ENCODE results near the gene TMEM178B.
"Not testable (repeated sequence)": the region's sequence is repeated elsewhere in the genome, so short reads cannot be mapped to it uniquely, and the experiment has no call there.

DNA sequence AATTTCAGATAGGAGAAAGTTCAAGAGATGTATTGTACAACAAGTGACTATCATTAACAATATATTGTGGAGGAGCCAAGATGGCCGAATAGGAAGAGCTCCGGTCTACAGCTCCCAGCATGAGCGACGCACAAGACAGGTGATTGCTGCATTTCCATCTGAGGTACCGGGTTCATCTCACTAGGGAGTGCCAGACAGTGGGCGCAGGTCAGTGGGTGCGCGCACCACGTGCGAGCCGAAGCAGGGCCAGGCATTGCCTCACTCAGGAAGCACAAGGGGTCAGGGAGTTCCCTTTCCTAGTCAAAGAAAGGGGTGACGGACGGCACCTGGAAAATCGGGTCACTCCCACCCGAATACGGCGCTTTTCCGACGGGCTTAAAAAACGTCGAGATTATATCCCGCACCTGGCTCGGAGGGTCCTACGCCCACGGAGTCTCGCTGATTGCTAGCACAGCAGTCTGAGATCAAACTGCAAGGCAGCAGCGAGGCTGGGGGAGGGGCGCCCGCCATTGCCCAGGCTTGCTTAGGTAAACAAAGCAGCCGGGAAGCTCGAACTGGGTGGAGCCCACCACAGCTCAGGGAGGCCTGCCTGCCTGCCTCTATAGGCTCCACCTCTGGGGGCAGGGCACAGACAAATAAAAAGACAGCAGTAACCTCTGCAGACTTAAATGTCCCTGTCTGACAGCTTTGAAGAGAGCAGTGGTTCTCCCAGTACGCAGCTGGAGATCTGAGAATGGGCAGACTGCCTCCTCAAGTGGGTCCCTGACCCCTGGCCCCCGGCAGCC lies 41.1 kb upstream of the TMEM178B start:
- TF ChIP-seq, protein P1, sequence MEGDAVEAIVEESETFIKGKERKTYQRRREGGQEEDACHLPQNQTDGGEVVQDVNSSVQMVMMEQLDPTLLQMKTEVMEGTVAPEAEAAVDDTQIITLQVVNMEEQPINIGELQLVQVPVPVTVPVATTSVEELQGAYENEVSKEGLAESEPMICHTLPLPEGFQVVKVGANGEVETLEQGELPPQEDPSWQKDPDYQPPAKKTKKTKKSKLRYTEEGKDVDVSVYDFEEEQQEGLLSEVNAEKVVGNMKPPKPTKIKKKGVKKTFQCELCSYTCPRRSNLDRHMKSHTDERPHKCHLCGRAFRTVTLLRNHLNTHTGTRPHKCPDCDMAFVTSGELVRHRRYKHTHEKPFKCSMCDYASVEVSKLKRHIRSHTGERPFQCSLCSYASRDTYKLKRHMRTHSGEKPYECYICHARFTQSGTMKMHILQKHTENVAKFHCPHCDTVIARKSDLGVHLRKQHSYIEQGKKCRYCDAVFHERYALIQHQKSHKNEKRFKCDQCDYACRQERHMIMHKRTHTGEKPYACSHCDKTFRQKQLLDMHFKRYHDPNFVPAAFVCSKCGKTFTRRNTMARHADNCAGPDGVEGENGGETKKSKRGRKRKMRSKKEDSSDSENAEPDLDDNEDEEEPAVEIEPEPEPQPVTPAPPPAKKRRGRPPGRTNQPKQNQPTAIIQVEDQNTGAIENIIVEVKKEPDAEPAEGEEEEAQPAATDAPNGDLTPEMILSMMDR (IDR thresholded peaks at IDR 0.05), result not testable (repeated sequence)
- TF ChIP-seq SMC3 (IDR thresholded peaks at IDR 0.05); BHLHE40 (IDR thresholded peaks at IDR 0.05; ENCODE audit: low read depth, low read length); ZC3H11A (IDR thresholded peaks at IDR 0.05); POLR2A (IDR thresholded peaks at IDR 0.05; ENCODE audit: low read length); RCOR1 (IDR thresholded peaks at IDR 0.05; ENCODE audit: low read depth, low read length); RNF2 (IDR thresholded peaks at IDR 0.05; ENCODE audit: borderline replicate concordance, low read depth): not testable (repeated sequence)
- TF ChIP-seq, protein P2, sequence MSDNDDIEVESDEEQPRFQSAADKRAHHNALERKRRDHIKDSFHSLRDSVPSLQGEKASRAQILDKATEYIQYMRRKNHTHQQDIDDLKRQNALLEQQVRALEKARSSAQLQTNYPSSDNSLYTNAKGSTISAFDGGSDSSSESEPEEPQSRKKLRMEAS (IDR thresholded peaks at IDR 0.05), result not testable (repeated sequence)
- TF ChIP-seq, protein P3, sequence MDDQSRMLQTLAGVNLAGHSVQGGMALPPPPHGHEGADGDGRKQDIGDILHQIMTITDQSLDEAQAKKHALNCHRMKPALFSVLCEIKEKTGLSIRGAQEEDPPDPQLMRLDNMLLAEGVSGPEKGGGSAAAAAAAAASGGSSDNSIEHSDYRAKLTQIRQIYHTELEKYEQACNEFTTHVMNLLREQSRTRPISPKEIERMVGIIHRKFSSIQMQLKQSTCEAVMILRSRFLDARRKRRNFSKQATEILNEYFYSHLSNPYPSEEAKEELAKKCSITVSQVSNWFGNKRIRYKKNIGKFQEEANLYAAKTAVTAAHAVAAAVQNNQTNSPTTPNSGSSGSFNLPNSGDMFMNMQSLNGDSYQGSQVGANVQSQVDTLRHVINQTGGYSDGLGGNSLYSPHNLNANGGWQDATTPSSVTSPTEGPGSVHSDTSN (IDR thresholded peaks at IDR 0.05), result not testable (repeated sequence)

Data from A549 (cell line).